ENCODE results near the gene NPR2. TPM values are rescaled to one million over a fixed set of nuclear protein-coding genes. Genes with fewer than 3 reads are reported as not detected.

Gene NPR2
- total RNA-seq, 1 experiment from 2014 or later = 18.8 TPM

DNA sequence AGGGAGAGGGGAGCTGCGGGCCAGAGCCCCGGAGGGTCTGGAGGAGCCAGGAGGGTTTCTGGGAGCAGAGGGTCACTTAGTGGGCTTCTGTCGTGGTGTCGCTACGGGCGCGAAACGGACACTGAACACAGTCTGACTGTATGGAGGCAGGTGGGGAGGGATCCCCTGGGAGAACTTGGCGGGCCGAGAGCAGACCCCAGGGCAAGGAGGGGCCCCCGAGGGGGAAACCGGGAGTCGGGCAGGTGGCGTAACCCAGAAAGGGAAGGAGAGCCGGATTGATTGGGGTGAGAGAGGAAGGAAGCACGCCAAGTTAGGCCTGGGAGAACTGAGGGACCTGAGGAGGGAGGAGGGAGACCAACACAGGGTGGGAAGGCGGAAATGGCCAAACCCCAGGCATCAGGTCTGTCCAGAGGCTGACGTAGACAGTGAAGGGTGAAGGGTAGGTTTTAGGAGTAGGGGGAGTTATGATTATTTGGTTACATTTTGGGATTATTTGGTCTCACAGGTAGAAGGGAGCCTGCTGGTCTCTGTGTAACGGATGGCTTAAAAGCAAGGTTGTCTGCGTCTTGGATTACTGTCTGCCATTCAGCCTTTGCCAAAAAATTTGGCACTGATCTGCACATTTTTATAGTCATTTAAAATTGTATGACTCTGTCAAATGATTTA lies 34.0 kb upstream of the NPR2 start:
- intact Hi-C loops (cut with micrococcal nuclease) = no loop called here
- Histone ChIP-seq H3K36me3 (ENCODE audit: control insufficient read depth in 1 of 2, insufficient read depth in 2 of 2, low read length in 2 of 2) (peaks cover 11 to 13% of the 10 kb centered on the region in 2 experiments; a peak in 3 of 4 replicates), H3K4me3 (replicated peaks in 1 of 2; ENCODE audit: low read depth in 1 of 2, low read length in 2 of 2) (peak overlapping the region; percentile 81 to 83), H3K4me2 (ENCODE audit: low read length) (peak overlapping the region; percentile 81), H3K9ac (ENCODE audit: low read length) (peak overlapping the region; percentile 89), H2AFZ (ENCODE audit: low read depth, low read length, poor library complexity, severe bottlenecking) (no peak overlapping the region), H3K27me3 (ENCODE audit: insufficient read depth, low read length) (no peaks in the 10 kb centered on the region), H3K27ac (ENCODE audit: low read depth, low read length) (peak overlapping the region; percentile 88), H3K9me2 (ENCODE audit: insufficient read depth) (no peaks in the 10 kb centered on the region), H3K4me1 (ENCODE audit: control insufficient read depth in 1 of 2, insufficient read depth in 2 of 2, low read length in 2 of 2) (peaks cover 10 to 25% of the 10 kb centered on the region in 2 experiments; a peak in 3 of 4 replicates), H3K9me3 (ENCODE audit: control insufficient read depth in 1 of 2, insufficient read depth in 1 of 2, low read depth in 1 of 2, low read length in 2 of 2) (no peaks in the 10 kb centered on the region), H4K20me1 (ENCODE audit: insufficient read depth) (no peaks in the 10 kb centered on the region), H3K79me2 (ENCODE audit: insufficient read depth, low read length) (peaks cover 39% of the 10 kb centered on the region)
- RAD21 ChIA-PET (ENCODE audit: low non-redundant PET in 1 of 2, low total read pairs in 2 of 2, uncharacterized antibody in 2 of 2, unreplicated experiment in 2 of 2) = no interaction called here
- DNase-seq (ENCODE audit: low read depth, low spot score) (peak; percentile 38), ATAC-seq (peak; percentile 78)
- TF ChIP-seq POLR2A (IDR thresholded peaks at IDR 0.05; ENCODE audit: borderline replicate concordance, extremely low read depth, insufficient read depth, insufficient read length) = peak; percentile 52
- TF ChIP-seq YY1 (IDR thresholded peaks at IDR 0.05; ENCODE audit: extremely low read depth, insufficient replicate concordance, low read depth, low read length) = no peak
- TF ChIP-seq TCF7L2 (IDR thresholded peaks at IDR 0.05; ENCODE audit: borderline replicate concordance, extremely low read depth, insufficient read depth, insufficient read length) = no peak
- TF ChIP-seq, protein P1, sequence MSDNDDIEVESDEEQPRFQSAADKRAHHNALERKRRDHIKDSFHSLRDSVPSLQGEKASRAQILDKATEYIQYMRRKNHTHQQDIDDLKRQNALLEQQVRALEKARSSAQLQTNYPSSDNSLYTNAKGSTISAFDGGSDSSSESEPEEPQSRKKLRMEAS (IDR thresholded peaks at IDR 0.05) = no peak
- no peak for TF ChIP-seq JUND (IDR thresholded peaks at IDR 0.05)
- peak; percentile 61 for TF ChIP-seq ZFX (IDR thresholded peaks at IDR 0.05)
- TF ChIP-seq POLR2AphosphoS5 (IDR thresholded peaks at IDR 0.05; ENCODE audit: low read depth, low read length) = peak; percentile 48; the same call in 1 of the 2 replicates
- TF ChIP-seq, protein P2, sequence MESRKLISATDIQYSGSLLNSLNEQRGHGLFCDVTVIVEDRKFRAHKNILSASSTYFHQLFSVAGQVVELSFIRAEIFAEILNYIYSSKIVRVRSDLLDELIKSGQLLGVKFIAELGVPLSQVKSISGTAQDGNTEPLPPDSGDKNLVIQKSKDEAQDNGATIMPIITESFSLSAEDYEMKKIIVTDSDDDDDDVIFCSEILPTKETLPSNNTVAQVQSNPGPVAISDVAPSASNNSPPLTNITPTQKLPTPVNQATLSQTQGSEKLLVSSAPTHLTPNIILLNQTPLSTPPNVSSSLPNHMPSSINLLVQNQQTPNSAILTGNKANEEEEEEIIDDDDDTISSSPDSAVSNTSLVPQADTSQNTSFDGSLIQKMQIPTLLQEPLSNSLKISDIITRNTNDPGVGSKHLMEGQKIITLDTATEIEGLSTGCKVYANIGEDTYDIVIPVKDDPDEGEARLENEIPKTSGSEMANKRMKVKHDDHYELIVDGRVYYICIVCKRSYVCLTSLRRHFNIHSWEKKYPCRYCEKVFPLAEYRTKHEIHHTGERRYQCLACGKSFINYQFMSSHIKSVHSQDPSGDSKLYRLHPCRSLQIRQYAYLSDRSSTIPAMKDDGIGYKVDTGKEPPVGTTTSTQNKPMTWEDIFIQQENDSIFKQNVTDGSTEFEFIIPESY (IDR thresholded peaks at IDR 0.05; ENCODE audit: extremely low read depth, insufficient replicate concordance, low read length) = no peak
- CTCF ChIA-PET = interaction anchor here (0.6 to 1.6 kb wide), 5 partner anchors 10 to 289 kb away, joined by 3 to 10 read pairs (median 6); partner anchors contain the start of genes CREB3 and TLN1
- no TSS peak for BruUV-seq (replicated peaks)
- POLR2A ChIA-PET = interaction anchor here (2.1 kb wide), 1 partner anchor 8 kb away, joined by 5 read pairs; the partner anchor contains the start of genes GBA2 and RGP1
